Upper lobe of right lung (tissue), 1 donor: ENCODE data around the gene FAM163B. TPM values are rescaled to one million over a fixed set of nuclear protein-coding genes. Genes with fewer than 3 reads are reported as not detected.

Source experiments
- ATAC-seq: fragments of 200-7000 bp; cut with Tn5 transposase; one replicate; pipeline ENCODE4 v1.9.1; 2020; ENCODE audit warnings: mild to moderate bottlenecking, moderate library complexity
- DNase-seq: peaks from one replicate; pipeline ENCODE4 v3.0.0-alpha.2; 2020
- H3K27ac ChIP-seq: fragments of 200-600 bp; one replicate; pipeline ENCODE4 v1.8.0; 2022
- H3K27me3 ChIP-seq: fragments of 200-600 bp; one replicate; pipeline ENCODE4 v1.8.0; 2022; ENCODE audit warnings: mild to moderate bottlenecking
- H3K36me3 ChIP-seq: fragments of 200-600 bp; one replicate; pipeline ENCODE4 v1.8.0; 2022
- H3K4me1 ChIP-seq: fragments of 200-600 bp; one replicate; pipeline ENCODE4 v1.8.0; 2022
- H3K4me3 ChIP-seq: fragments of 200-600 bp; one replicate; pipeline ENCODE4 v1.8.0; 2022; ENCODE audit warnings: mild to moderate bottlenecking
- H3K9me3 ChIP-seq: fragments of 200-600 bp; one replicate; pipeline ENCODE4 v1.8.0; 2022
- intact Hi-C: fragments of 100-400 bp; cut with DNase I; formaldehyde crosslinking; loops from one replicate; pipeline ENCODE4 v1.11.0; 2022
- long read RNA-seq: library from polyadenylated mRNA; unstranded; transcript quantifications from one replicate; pipeline ENCODE4 v2.0.0, GENCODE V29; 2021
- total RNA-seq: library from RNA; stranded (reverse); fragmentation: NEBNext Ultra II Directional; extraction: Animal tissue kit (Norgen Biotek cat#: 25700); gene quantifications from one replicate; pipeline ENCODE4 v1.2.1, GENCODE V29; 2021
- TF ChIP-seq, protein P1 (sequence below): fragments of 200-600 bp; IDR thresholded peaks from one replicate; pipeline ENCODE4 v1.8.0; 2022; ENCODE audit warnings: antibody characterized with exemption
- donor health status: DM: no; HTN: yes; CAD: no; lungs with severe emphysema.

FAM163B gene
- total RNA-seq: not detected
- long read RNA-seq: 0 reads

DNA sequence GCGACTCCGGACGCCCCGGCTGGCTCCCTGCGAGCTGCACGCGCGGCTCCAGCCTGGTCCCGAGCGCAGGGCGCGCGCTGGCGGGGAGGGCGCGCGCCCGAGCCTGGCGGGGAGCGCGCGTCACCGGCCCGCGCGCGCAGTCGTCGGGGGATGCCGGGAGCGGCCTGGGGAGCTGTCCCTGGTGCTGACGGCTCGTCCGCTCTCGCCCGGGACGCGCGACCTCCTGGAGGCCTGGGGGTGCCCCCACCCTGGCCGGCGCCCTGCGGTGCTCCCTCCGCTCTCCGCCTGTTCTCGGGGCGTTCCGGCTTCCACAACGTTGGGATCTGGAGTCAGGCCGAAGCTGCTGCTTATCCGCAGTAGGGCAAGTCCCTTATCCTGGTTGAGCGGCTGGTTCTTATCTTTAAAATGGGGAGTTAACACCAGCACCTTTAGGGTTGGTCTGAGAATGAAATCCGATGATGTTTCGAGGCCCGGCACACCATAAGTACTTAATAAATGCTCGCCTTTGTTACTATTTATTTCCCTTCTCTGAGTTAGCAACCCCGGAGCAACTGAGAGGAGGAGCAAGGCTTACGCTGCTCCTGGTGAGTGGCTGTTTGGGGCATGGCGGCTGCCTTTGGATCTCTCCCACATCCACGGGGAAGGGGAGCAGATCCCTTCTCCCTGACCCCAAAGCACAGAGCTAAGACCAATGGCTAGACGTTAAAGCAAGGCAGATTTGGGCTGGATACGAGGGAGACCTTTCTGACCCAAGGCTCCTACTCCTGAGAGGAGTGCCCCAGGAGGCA, at the start of gene FAM163B:
Gene FAM163B (minus strand): TSS at position 79 of the 788 bp plus-strand sequence. CDS start 29,166 bp downstream, outside the sequence.
- peak; percentile 67 for ATAC-seq
- H3K36me3 ChIP-seq: no peaks in the 10 kb centered on the region
- peaks cover 60% of the 10 kb centered on the region for H3K27me3 ChIP-seq
- H3K27ac ChIP-seq: no peak within 1 kb of the TSS
- no peak for DNase-seq
- TF ChIP-seq, protein P1, sequence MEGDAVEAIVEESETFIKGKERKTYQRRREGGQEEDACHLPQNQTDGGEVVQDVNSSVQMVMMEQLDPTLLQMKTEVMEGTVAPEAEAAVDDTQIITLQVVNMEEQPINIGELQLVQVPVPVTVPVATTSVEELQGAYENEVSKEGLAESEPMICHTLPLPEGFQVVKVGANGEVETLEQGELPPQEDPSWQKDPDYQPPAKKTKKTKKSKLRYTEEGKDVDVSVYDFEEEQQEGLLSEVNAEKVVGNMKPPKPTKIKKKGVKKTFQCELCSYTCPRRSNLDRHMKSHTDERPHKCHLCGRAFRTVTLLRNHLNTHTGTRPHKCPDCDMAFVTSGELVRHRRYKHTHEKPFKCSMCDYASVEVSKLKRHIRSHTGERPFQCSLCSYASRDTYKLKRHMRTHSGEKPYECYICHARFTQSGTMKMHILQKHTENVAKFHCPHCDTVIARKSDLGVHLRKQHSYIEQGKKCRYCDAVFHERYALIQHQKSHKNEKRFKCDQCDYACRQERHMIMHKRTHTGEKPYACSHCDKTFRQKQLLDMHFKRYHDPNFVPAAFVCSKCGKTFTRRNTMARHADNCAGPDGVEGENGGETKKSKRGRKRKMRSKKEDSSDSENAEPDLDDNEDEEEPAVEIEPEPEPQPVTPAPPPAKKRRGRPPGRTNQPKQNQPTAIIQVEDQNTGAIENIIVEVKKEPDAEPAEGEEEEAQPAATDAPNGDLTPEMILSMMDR: no peak
- intact Hi-C loops: no loop called here
- no peaks in the 10 kb centered on the region for H3K4me1 ChIP-seq
- H3K9me3 ChIP-seq: no peaks in the 10 kb centered on the region
- H3K4me3 ChIP-seq: no peak within 1 kb of the TSS

DNA sequence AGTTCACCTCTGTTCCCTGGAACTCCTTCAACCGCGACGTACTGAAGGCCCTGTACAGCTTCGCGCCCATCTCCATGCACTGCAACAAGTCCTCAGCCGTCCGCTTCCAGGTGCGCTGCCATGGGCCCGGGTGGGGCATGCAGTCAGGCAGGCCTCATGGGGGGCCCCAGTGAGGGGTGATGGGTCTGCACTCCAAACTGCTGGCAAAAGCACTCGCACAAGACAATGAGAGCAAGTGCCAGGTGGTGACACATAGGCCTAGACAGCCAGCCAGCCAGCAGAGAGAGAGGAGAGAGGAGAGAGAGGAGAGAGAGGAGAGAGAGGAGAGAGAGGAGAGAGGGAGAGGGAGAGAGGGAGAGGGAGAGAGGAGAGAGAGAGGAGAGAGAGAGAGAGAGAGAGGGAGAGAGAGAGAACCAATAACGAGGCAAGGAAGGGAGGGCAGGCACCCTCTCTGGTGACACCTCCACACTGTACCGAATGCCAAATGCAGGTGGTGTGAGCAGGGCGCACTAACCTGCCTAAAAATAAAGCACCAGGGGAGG, 48.0 kb upstream of the FAM163B start:
- Histone ChIP-seq H3K4me1 (peaks cover 12% of the 10 kb centered on the region), H3K9me3 (no peaks in the 10 kb centered on the region), H3K4me3 (no peak overlapping the region), H3K27me3 (peaks cover 45% of the 10 kb centered on the region), H3K36me3 (no peaks in the 10 kb centered on the region), H3K27ac (no peak overlapping the region)
- intact Hi-C loops: no loop called here
- TF ChIP-seq, protein P1: no peak
- ATAC-seq (no peak), DNase-seq (no peak)

DNA sequence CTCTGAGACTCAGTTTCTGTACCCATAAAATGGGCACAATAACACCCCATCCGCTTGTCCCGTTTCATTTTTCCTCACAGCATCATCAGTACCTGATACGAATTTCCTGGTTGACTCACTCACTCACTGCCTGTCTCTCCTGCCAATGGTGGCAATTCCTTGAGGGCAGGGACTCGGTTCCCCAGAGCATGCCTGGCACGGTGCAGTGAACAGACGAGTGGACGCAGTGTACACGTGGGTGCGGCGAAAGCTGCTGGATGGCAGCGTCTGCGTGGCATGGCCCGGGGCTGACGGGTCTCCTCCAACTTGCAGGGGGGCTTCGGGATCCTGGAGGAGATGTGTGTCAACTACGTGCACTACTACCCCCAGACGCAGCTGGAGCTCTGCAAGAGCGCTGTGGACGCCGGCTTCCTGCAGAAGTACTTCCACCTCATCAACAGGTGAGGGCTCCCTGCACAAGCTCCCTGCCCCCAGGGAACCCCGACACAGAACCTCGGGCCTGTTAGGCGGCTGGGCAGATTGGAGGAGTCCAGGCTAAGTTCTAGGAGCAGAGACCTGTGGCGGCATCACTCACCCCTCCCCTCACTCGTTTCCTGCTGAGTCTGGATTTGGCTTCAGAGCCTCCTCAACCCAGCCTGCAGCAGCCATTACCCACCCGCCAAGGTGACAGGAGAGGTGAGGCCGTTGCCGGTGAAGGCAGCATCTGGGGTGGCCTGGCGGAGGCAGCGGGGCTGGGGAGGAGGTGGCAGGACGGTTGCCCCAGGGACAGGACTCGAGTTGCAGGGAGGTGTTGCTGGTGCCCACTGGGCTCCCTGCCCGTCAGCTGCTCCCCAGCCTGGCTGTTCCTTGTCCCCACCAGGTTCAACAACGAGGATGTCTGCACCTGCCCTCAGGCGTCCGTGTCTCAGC, 47.3 kb upstream of the FAM163B start:
- intact Hi-C loops: no loop called here
- H3K36me3 ChIP-seq: no peaks in the 10 kb centered on the region
- H3K4me3 ChIP-seq: no peak overlapping the region
- peaks cover 12% of the 10 kb centered on the region for H3K4me1 ChIP-seq
- TF ChIP-seq, protein P1: no peak
- no peaks in the 10 kb centered on the region for H3K9me3 ChIP-seq
- no peak overlapping the region for H3K27ac ChIP-seq
- peaks cover 48% of the 10 kb centered on the region for H3K27me3 ChIP-seq
- DNase-seq: no peak
- no peak for ATAC-seq

DNA sequence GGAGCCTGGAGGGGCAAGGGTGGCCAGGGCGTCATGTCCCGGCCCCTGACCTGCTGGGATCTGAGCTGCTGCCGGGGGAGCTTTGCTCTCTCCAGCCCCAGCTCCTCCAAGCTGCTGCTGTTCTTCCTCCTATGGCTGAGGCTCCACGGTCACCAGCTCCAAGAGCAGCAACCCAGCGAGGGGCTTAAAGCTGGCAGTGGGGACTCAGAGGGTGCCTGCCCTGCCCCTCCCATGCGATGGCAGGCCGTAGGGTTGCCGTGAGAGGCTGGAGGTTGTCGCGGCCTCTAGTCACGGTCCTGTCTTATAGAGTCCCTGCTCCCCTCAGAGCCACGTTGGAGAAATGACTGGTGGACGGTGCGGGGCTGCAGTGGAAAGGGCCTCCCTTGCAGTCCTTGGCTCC, 46.5 kb upstream of the FAM163B start:
- Histone ChIP-seq H3K4me3 (no peak overlapping the region), H3K36me3 (no peaks in the 10 kb centered on the region), H3K27me3 (peaks cover 47% of the 10 kb centered on the region), H3K27ac (no peak overlapping the region), H3K9me3 (no peaks in the 10 kb centered on the region), H3K4me1 (peaks cover 12% of the 10 kb centered on the region)
- ATAC-seq (no peak), DNase-seq (no peak)
- TF ChIP-seq, protein P1: no peak
- intact Hi-C loops: no loop called here

DNA sequence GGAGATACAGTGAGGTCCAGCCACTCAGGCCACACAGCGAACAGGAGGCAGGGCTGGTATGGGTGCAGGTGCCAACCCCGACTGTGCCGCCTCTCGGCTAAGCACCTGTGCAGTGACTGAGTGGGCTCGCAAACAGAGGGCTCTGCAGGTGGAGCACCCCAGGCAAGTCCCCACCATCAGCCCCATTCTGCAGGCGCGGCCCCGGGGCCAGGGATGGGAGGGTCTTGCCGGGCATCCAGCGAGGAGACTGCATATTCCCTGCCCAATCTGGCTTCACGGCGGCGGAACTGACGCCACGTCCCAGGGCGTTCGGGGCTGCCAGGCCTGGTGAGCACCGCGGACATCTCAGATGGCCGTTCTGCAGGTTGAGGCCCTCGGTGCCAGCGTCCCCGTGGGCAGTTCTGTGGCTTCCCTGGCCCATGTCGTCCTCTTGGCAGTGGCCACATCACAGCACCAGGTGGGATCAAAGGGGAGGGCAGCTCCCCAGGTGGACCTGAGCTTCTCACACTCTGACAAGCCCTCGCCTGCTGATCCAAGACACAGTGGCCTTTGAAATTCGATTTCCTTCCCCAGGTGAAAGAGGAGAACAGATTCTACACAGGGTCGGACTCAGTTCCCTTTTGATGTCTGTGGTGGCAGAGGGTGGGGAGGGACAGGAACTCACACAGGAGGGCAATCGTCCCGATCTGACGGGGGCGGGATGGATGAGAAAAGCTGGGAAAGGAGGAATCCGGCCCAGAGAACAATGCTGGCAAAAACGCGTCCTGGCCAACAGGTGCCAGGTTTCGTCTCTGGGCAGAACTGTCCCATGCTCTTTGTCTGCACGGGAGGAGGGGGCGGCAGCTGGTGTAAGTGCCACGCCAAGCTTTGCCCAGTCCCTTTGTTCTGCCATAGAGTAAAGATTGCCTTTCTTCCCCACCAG, 45.8 kb upstream of the FAM163B start:
- Histone ChIP-seq H3K27ac (no peak overlapping the region), H3K36me3 (no peaks in the 10 kb centered on the region), H3K9me3 (no peaks in the 10 kb centered on the region), H3K4me1 (peaks cover 12% of the 10 kb centered on the region), H3K27me3 (peaks cover 42% of the 10 kb centered on the region), H3K4me3 (no peak overlapping the region)
- intact Hi-C loops: no loop called here
- no peak for ATAC-seq
- DNase-seq: no peak
- TF ChIP-seq, protein P1: no peak
